Prostate gland (tissue), 2 donors: Measurements from ENCODE around the gene PPL.

Experiments
- POLR2A ChIP-seq: fragments of 450-650 bp; IDR thresholded peaks from one replicate; pipeline ENCODE4 v1.6.1; 2016; ENCODE audit warnings: antibody characterized with exemption, mild to moderate bottlenecking
- TF ChIP-seq, protein P1 (sequence below), 4 experiments: fragments of 200-600 bp in 2 of 4; fragments of 450-650 bp in 2 of 4; sonication (generic) in 2 of 4; IDR thresholded peaks; 1 replicate in 3 of 4; 2 replicates in 1 of 4; pipeline ENCODE4 v1.5.1; 2016 to 2019; ENCODE audit warnings: antibody characterized with exemption in 4 of 4, mild to moderate bottlenecking in 2 of 4, moderate library complexity in 2 of 4

DNA sequence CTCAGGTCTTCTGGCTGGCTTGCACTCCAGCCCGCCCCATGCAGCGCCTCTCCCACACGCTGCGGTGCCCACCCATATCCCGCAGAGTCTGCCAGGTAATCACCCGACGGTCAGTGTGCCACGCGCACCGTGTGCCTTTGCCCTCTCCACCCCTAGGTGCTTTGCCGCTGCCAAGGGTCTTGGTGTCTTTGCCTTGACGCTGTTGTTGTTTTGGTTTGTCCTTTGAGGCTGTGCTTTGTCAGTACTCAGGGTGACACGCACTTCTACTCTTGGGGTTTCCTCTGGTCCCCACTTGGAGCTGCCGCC lies 59.6 kb downstream of the PPL start:
- TF ChIP-seq, protein P1, sequence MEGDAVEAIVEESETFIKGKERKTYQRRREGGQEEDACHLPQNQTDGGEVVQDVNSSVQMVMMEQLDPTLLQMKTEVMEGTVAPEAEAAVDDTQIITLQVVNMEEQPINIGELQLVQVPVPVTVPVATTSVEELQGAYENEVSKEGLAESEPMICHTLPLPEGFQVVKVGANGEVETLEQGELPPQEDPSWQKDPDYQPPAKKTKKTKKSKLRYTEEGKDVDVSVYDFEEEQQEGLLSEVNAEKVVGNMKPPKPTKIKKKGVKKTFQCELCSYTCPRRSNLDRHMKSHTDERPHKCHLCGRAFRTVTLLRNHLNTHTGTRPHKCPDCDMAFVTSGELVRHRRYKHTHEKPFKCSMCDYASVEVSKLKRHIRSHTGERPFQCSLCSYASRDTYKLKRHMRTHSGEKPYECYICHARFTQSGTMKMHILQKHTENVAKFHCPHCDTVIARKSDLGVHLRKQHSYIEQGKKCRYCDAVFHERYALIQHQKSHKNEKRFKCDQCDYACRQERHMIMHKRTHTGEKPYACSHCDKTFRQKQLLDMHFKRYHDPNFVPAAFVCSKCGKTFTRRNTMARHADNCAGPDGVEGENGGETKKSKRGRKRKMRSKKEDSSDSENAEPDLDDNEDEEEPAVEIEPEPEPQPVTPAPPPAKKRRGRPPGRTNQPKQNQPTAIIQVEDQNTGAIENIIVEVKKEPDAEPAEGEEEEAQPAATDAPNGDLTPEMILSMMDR (IDR thresholded peaks at IDR 0.05) = no peak
- no peak for TF ChIP-seq POLR2A
